Measurements from ENCODE around the gene MAN1A2.
A peak's percentile ranks its signal among the peaks of the same experiment; 100 is the strongest.
"Not testable (repeated sequence)": the region's sequence is repeated elsewhere in the genome, so short reads cannot be mapped to it uniquely, and the experiment has no call there.

The MAN1A2 gene

DNA sequence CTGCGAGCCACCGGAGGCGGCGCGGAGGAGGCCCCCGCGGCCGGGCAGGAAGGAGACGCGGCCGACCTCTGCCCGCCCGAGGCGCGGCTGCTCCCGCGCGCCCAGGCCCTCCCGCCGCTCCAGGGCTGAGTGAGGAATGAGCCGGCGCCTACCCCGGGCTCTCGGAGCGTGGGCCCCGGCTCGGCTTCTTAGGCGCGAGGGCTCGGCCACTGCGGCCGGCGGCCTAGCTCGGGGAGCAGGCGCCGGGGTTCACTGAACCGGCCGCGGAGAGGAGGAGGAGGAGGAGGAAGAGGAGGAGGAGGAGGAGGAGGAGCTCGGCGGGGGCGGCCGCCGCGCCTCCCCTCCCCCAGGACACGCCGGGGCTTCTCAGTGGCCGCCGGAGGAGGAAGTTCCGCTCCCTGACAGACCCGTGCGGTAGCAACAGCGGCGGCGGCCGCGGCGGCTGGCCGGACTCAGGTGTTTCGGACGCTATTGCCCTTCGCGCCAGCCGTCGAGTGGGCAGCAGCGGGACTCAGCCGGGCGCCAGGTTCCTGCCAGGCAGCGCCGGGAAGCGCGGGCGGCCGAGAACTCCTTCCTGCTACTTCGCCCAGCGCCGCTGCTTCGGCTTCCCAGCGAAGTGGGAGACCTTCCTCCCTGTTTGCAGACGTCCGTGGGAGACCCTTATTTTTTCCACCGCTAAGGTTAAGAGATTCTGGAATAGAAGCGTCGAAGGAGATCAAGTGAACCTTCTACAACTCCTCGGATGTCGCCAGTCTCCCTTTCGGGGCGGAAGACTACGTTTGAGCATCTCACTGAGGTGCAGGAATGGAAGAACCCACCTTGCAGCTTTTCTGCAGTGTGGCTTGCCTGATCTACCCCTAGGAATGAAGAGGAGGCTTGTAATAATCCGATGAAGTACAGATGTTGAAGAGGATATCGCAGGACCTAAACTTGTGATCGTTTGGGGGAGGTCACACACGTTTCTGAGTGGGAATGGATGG lies at the start of gene MAN1A2:
MAN1A2 (plus strand) TSS at position 404 of the 980 bp plus-strand sequence. CDS start 735 bp downstream, outside the sequence.
- DNase-seq (ENCODE audit: low read depth) = no peak

DNA sequence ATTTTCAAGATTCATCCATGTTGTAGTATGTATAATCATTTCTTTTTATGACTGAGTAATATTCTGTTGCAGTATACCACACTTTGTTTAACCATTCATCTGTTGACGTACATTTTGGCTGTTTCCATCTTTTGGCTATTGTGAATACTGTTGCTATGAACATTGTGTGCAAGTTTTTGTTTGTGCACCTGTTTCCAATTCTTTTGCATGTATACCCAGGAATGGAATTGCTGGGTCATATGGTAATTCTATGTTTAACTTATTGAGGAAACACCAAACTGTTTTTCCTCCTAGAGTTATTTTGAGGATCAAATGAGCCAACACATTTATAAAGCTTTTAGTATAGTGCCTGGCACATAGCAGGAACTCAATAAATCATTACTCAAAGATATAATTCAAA lies 49.2 kb upstream of the MAN1A2 start:
- no peak for DNase-seq (ENCODE audit: low read depth)

DNA sequence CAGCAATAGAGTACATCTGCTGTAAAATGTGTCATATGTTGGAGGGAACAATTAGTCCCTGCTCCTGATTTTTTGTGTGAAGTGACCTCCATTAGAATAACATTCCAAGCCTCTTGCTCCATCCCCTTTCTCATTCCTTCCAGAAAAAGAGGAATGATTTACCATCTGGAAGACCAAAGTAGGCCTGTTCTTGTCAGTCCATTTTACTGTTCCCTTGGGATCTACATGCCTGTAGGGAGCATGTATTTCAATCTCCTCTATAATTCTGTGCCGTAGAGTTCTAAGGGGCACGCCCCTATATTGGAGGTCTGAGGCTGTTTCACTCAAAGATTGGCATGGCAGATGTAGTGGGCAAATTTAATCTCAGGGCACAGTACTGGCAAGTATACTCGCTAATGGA lies 48.8 kb upstream of the MAN1A2 start:
- no peak for DNase-seq (ENCODE audit: low read depth)

DNA sequence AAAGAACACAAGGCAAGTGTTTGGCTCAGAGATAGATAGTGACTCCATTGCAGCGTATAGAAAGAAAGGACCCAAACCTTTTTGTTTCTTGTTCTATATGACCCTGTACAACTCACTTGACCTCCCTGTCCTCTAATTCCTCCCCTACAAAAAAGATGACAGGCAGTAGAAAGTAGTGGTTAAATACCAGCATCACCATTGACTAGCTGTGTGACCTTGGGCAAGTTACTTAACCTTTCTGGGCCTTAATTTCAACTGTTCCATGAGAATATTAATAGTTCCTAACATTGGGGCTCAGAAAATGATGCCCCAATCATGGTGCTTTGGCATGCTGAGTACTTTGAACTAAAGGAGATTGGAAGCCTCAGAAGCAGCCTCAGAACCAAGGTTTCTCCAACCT lies 46.7 kb upstream of the MAN1A2 start:
- no peak for DNase-seq (ENCODE audit: low read depth)

DNA sequence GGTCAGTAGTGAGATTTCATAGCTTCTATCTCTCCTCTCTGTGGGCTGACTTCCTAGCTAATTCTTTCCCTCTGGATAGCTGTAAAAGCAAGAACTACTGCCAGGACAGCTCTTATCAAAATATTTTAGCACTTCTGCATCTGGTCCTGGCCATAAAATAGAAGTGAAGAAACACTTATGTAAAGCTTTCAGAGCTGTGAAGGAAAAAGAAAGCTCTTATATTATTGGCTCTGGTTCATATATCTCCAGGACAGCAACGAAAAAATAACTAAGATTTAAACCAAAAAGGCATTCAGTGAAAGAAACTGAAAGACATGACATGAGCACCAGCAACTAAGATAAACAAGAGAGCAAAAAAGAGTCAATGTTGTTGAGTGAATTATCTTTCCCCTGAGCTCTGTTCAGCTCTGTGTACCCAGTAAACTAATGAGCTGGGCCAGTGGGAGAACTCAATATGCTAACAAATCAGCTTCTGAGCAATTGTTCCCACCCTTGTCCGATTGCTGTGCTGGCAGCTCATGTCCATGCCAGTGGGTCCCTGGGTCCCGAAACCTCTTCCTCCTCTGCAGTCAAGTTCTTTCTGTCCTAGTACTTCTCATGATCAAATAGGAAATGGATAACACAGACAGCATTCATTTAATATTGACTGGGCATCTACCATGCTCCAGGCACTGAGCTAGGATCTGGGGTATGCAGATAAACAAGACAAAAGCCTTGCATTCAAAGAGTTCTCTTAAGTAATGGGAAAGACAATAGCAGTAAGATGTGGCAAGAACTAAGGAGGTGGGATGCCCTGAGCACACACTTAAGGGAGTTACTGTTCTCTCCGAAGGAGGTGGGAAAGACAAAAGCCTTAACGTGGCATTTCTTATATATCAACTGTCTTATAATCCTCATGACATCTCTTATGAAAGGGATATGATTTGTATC lies 45.3 kb upstream of the MAN1A2 start:
- no peak for DNase-seq (ENCODE audit: low read depth)

DNA sequence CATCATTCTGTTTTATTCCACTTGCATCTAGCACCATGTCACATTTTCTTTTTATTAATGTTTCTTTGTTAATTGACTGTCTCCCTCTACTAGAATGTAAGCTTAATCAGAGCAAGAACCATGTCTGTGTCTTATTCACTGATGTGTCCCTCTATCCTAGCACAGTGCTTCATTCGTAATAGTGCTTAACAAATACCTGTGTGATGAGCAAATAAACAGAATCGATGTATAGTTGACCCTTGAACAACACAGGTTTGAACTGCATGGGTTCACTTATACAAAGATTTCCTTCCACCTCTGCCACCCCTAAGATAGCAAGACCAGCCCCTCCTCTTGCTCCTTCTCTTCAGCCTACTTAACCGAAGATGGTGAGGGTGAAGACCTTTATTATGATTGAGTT lies 42.9 kb upstream of the MAN1A2 start:
- DNase-seq (ENCODE audit: low read depth) = no peak

DNA sequence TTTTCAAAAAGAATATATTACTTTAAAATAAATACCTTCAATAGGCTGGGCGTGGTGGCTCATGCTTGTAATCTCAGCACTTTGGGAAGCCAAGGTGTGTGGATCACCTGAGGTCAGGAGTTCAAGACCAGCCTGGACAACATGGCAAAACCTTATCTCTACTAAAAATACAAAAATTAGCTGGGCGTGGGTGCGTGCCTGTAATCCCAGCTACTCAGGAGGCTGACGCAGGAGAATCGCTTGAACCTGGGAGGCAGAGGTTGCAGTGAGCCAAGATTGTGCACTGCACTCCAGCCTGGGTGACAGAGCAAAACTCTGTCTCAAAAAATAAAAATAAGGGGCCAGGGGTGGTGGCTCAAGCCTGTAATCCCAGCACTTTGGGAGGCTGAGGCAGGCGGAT lies 41.2 kb upstream of the MAN1A2 start:
- DNase-seq (ENCODE audit: low read depth) = not testable (repeated sequence)

DNA sequence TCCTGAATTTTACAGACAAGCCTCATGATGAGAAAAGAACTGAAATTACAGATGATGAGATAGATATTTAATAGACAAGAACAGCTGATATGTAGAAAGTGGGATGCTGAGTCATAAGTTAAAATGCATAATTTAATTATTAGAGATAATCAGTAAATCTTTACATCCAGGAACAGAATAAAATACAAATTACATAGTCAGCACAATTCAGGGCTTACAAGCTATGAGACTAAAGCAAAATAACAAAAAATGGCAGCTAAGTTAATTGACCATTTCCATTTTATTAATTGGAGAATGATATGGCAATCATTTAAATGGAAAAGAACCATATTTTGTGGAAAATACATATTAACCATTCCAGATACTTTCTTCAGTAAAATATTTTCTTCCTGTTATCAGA lies 40.2 kb upstream of the MAN1A2 start:
- no peak for DNase-seq (ENCODE audit: low read depth)

DNA sequence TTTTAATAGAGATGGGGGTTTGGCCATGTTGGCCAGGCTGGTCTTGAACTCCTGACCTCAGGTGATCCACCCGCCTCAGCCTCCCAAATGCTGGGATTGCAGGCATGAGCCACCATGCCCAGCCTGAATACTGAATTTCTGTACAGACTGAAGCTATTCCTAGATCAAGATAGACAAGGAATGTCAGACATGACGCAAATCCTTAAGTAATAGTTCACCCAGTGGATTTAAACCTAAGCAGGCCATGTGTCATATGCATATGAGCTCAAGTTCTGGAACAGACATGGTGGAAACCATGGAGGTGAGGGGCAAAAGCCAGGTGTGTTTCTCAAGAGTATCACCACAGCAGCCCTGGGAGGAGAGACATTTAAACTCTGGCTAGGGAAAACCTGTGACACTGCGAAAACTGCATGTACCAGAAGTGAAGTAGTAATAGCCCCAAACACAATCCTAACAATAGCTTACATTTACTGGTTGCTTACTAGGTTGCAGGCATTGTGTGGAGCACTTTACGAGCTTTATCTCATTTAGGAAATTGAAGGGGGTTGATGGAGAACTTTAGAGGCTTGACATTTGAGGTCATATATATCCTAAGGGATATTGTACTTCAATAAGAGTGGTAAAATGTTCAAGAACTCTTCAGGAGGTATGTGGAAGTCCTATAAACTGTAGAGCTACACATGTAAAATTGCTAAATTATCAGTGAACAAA lies 31.7 kb upstream of the MAN1A2 start:
- no peak for DNase-seq (ENCODE audit: low read depth)

DNA sequence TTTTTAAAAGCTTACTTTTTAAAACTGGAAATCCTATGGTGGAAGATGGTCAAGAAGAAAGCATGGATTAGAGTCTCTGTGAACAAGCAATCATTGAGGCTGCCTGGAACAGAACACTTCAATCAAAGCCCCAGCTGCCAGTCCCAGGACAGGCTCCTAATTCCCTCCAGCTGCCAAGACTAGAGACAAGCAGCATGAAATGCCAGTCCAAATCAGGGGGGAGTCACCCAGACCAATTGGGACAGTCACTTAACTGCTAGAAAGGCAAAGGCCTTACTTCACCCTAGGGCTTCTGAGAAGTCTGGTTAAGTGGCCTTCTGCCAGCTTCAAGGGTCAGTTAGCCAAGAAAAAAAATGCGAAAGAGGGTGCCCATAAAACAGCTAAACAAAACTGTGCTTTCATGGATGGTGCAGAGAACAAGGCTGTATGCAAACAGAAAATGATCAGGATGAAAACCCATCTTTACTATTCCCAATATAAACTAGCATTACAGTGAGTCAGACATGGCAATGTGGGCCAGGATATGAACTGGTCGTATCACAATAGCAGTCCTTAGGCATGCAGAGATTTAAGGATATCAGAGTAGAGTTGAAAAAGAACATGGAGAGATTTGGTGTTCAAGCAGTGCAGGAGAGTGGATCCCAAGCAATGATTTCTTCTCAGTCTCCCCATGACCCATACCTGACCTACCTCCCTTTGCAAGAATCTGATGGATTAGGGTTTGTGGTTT lies 31.0 kb upstream of the MAN1A2 start:
- no peak for DNase-seq (ENCODE audit: low read depth)

DNA sequence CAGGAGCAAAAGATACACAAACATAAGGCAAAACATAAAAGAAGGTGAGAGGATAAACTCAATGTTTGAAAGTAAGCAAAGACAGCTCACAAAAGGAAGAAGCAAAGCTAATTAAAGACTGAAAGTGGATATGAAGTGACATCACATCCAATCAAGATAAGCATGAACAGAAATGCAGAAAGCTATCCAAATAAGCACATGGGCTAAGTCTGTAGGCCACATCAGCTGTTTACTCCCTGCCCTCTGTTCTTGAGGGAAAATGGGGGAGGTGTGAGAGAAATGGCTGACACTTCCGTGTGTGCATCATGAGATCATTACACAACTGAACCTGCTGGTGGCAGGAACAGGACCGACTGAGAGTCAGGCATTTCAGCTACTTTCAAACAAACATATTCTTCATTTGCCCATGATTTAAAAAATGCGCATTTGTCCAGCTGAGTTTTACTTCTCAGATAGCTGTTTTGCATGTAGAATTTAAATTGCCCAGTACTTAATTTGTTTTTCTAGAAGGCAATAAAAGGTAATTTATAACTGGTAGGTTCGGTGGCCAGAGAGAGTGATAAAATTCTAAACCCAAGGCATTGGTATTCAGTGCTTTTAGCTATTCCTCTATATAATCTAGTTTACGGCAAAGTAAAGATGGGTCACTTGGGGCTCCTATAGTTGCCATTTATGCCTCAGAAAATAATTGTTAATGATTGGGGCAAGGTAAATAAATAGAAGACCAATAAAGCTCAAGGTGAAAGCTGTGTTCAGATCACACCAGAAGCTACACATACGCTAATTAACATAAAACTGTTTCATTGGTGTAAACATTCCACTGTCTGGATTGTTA lies 27.2 kb upstream of the MAN1A2 start:
- peak; percentile 3 for DNase-seq (ENCODE audit: low read depth)

DNA sequence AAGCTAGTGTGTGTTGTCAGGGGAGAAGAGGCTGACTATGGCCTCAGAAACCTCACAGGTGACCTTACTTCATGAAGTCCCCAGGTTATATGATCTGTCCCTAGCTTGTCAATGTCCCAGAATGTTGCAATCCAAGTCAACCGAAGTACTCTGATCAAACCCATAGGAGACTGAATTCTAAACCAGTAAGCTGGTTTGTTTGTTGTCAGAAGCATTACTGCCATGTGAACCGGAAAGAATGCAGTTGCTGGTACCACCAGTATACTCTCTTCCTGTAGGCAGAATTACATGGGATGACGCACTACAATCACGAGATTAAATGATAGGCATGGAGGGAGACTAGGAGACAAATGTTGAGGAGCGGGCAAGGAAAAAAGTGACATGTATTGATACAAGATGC lies 26.1 kb upstream of the MAN1A2 start:
- no peak for DNase-seq (ENCODE audit: low read depth)

DNA sequence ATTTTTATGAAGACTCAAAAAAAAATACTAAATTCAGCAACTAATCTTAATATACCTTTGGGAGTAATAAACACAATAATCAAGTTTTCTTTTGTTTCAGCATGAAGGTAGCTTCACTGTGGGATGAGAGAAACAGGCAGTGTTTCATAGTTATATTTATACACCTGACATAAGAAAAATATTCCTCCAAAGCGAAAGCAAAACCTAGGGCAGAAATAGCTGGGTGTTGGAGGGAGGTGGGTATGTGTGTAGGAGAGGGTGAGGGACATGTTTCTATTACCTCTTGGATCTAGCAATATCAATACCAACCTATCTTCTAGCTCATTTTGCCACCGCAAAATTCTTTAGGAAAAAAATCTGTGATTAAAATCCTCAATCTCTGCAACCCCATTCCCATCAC lies 24.9 kb upstream of the MAN1A2 start:
- no peak for DNase-seq (ENCODE audit: low read depth)

DNA sequence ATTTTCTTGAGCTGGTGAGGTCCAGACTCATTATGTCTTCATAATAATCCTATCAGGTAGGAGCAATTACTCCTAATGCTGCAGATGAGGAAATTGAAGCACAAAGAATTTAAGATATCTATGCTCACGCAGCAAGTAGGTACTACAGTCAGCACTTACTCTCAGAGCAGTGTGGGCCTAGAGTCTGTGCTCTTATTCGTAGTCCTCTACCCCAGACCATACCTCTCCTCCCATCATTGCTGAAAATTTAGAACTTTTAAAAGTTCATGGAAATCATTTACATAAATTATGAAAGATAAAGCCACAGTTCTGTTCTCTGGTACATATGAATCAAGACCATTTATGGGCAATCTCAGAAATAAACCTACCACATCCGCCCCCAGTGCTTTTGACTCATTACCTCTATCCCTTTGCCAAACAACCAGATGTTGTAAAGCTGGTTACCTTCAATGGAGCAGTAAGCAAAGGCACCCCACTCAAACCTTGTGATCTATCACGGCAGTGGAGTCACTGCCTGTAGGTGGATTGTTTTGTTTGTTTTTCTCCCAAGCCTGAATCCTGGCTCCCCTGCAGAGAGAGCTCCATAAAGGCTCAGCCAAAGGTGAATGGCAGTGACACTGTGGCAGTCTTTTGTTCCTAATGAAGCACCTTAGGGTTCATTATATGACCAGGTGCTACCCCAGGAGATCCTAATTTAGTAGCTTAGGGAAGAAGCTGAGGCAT lies 20.9 kb upstream of the MAN1A2 start:
- DNase-seq (ENCODE audit: low read depth) = no peak

DNA sequence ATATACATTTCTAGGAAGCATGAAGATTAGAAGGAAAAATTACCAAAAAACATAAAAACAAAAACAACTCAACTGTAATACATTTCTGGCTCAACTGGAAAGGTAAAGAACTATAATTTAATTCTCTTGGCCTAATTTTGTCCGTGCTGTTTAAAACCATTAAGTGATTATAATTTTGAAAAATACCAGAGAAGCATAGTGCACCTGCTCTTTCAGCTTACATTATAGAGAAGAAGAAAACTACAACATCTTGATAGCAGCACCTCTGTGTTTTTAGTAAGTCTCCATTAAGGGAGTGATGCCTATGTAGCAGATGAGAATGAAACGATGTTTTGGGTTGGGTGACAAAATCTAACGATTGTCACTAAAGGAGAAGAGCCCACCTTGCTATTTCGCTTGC lies 19.3 kb upstream of the MAN1A2 start:
- no peak for DNase-seq (ENCODE audit: low read depth)

DNA sequence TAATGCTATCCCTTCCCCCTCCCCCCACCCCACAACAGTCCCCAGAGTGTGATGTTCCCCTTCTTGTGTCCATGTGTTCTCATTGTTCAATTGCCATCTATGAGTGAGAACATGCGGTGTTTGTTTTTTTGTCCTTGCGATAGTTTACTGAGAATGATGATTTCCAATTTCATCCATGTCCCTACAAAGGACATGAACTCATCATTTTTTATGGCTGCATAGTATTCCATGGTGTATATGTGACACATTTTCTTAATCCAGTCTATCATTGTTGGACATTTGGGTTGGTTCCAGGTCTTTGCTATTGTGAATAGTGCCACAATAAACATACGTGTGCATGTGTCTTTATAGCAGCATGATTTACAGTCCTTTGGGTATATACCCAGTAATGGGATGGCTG lies 14.6 kb upstream of the MAN1A2 start:
- not testable (repeated sequence) for DNase-seq (ENCODE audit: low read depth)

DNA sequence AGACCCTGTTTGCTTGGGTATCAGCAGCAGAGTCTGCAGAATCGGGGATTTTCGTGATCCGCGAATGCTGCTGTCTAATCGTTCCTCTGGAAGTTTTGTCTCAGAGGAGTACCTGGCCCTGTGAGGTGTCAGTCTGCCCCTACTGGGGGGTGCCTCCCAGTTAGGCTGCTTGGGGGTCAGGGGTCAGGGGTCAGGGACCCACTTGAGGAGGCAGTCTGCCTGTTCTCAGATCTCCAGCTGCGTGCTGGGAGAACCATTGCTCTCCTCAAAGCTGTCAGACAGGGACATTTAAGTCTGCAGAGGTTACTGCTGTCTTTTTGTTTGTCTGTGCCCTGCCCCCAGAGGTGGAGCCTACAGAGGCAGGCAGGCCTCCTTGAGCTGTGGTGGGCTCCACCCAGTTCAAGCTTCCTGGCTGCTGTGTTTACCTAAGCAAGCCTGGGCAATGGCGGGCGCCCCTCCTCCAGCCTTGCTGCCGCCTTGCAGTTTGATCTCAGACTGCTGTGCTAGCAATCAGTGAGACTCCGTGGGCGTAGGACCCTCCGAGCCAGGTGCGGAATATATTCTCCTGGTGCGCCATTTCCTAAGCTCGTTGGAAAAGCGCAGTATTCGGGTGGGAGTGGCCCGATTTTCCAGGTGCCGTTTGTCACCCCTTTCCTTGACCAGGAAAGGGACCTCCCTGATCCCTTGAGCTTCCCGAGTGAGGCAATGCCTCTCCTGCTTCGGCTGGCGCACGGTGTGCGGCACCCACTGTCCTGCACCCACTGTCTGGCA lies 9.2 kb upstream of the MAN1A2 start:
- not testable (repeated sequence) for DNase-seq (ENCODE audit: low read depth)

DNA sequence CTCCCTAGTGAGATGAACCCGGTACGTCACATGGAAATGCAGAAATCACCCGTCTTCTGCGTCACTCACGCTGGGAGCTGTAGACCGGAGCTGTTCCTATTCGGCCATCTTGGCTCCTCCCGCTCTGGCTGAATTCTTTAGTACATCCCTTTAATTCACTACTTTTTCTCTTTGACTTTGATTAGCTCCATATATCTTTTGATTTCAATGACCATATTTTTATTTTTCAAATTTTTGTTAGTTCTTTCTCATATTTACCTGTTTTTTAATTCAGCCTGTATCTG lies 8.7 kb upstream of the MAN1A2 start:
- not testable (repeated sequence) for DNase-seq (ENCODE audit: low read depth)

DNA sequence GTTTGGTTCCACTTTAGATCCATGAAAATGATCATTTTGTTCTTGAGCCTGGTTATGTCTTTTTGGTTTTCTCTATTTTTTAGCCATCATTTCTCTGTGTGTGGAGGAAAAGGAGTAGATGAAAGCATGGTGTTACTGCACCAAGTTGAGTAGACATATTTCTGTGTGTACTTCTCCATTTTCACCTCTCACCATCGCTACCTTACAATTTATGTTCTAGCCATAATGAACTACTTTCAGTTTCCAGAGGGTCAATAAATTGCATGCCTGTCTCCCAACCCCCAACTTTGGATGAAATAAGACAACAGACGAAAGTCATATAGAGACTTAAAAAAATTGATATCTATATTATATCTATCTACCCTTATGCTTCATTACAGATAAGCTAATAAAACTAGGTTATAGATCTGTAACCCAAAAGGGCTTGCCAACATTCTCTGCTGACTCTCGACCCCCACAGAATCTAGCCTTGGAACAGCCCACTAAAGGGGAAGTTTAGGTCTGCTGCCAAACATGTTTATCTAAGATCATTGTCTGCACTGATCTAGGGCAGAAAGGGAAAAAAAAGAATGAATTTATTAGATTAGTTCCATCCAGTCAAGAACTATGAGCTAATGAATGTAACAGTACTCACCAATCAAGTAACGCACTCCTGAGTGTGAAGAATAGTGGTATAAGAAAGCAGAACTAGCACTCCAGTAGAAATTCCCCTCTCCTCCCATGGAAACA lies 7.5 kb upstream of the MAN1A2 start:
- no peak for DNase-seq (ENCODE audit: low read depth)

All from GM04503 (cell line).